K562 (cell line): ENCODE data around the gene CENPE. TPM values are rescaled to one million over a fixed set of nuclear protein-coding genes. Genes with fewer than 3 reads are reported as not detected.

Source experiments
- BACH1 ChIP-seq: fragments of 200-800 bp; sonication (Bioruptor generic); IDR thresholded peaks from 2 replicates; pipeline ENCODE4 v1.6.1; 2016; ENCODE audit warnings: missing genetic modification characterization, missing compliant biosample characterization
- BMI1 ChIP-seq: fragments of 150-350 bp; IDR thresholded peaks from 2 replicates; pipeline ENCODE4 v1.6.1; 2014; ENCODE audit warnings: low read length
- CBX3 ChIP-seq, 2 experiments: IDR thresholded peaks; 1 replicate in 1 of 2; 2 replicates in 1 of 2; pipeline ENCODE4 v1.6.1; 2012; ENCODE audit warnings: inconsistent platforms in 2 of 2, low read length in 2 of 2, borderline replicate concordance in 1 of 2, control low read depth in 1 of 2
- CREM ChIP-seq: IDR thresholded peaks from 2 replicates; pipeline ENCODE4 v1.6.1; 2014; ENCODE audit warnings: antibody characterized with exemption, low read depth
- ERF ChIP-seq: fragments of 450-650 bp; formaldehyde crosslinking; IDR thresholded peaks from 2 replicates; pipeline ENCODE4 v1.4.0; 2020; ENCODE audit warnings: mild to moderate bottlenecking, mixed read lengths
- KAT2B ChIP-seq: IDR thresholded peaks from one replicate; pipeline ENCODE4 v1.6.1; 2012; ENCODE audit warnings: low read depth, mild to moderate bottlenecking, control low read depth, inconsistent platforms, low read length, moderate library complexity
- MCM7 ChIP-seq, 2 experiments: fragments of 450-650 bp; IDR thresholded peaks; 2 replicates each; pipeline ENCODE4 v1.6.1; 2016 to 2018
- NR2F6 ChIP-seq: fragments of 450-650 bp; formaldehyde crosslinking; IDR thresholded peaks from 2 replicates; pipeline ENCODE4 v1.4.0; 2020; ENCODE audit warnings: mild to moderate bottlenecking
- SIN3B ChIP-seq: fragments of 450-650 bp; IDR thresholded peaks from 2 replicates; pipeline ENCODE4 v1.6.1; 2017; ENCODE audit warnings: low read depth, mild to moderate bottlenecking, moderate library complexity
- SMAD2 ChIP-seq: fragments of 150-350 bp; IDR thresholded peaks from 2 replicates; pipeline ENCODE4 v1.6.1; 2014; ENCODE audit warnings: low read depth, mild to moderate bottlenecking, low read length
- THAP12 ChIP-seq: fragments of 250-450 bp; sonication (Bioruptor Pico); IDR thresholded peaks from 2 replicates; pipeline ENCODE4 v1.9.0; 2021; ENCODE audit warnings: mild to moderate bottlenecking, inconsistent platforms
- ZBTB17 ChIP-seq: fragments of 450-650 bp; formaldehyde crosslinking; IDR thresholded peaks from 2 replicates; pipeline ENCODE4 v1.4.0; 2020; ENCODE audit warnings: mild to moderate bottlenecking
- ZNF778 ChIP-seq: fragments of 450-650 bp; formaldehyde crosslinking; IDR thresholded peaks from 2 replicates; pipeline ENCODE4 v1.4.0; 2020; ENCODE audit warnings: mild to moderate bottlenecking, moderate library complexity
- polyA plus RNA-seq, 8 experiments: library from polyadenylated mRNA; depleted of rRNA in 4 of 8; stranded (reverse) in 5 of 8; unstranded in 3 of 8; fragments of >200 nt; fragmentation: Nextera tagmentation in 2 of 8; fragmentation: Illumina TruSeq in 1 of 8; extraction: Ambion mirVana in 2 of 8; extraction: Trizol in 1 of 8; gene quantifications; 2 replicates each; pipeline versions ENCODE4 v1.2.1 to v1.2.3, GENCODE V29; 2011 to 2014; ENCODE audit warnings: inconsistent platforms in 1 of 8, missing spikeins in 1 of 8
- total RNA-seq, 7 experiments: library from RNA; depleted of rRNA in 6 of 7; stranded (reverse); fragments of >200 nt in 6 of 7; fragmentation: Illumina TruSeq in 2 of 7; extraction: Trizol in 2 of 7; gene quantifications; 2 replicates each; pipeline versions ENCODE4 v1.2.1 to v1.2.3, GENCODE V29; 2011 to 2021; ENCODE audit warnings: low replicate concordance in 1 of 7
- TF ChIP-seq, protein P1 (sequence below), 2 experiments: IDR thresholded peaks; 2 replicates each; pipeline ENCODE4 v1.6.1; 2012; ENCODE audit warnings: improper control_type of control experiment in 2 of 2, low read depth in 2 of 2, low read length in 2 of 2, borderline replicate concordance in 1 of 2
- TF ChIP-seq, protein P2 (sequence below), 3 experiments: IDR thresholded peaks in 2 of 3; conservative IDR thresholded peaks in 1 of 3; 2 replicates each; pipeline ENCODE4 v1.5.1; 2011 to 2012; ENCODE audit warnings: low read length in 3 of 3, mild to moderate bottlenecking in 3 of 3, control low read depth in 2 of 3, improper control_type of control experiment in 1 of 3, inconsistent platforms in 1 of 3, low read depth in 1 of 3, mixed read lengths in 1 of 3, moderate library complexity in 1 of 3; ENCODE audit not compliant: insufficient read depth in 2 of 3
- TF ChIP-seq, protein P3 (sequence below): fragments of 450-650 bp; IDR thresholded peaks from 2 replicates; pipeline ENCODE4 v1.7.0; 2016; ENCODE audit warnings: borderline replicate concordance
- TF ChIP-seq, protein P4 (sequence below): fragments of 250-450 bp; sonication (Bioruptor Pico); IDR thresholded peaks from 2 replicates; pipeline ENCODE4 v1.8.0; 2021; ENCODE audit warnings: moderate library complexity, mild to moderate bottlenecking, inconsistent platforms

CENPE gene
- total and polyA plus RNA-seq, 9 of the 15 experiments (the other 6 are each of a cell fraction or from before 2014, with no cell fraction given), result 9.9 to 53.2 (median 27.4) TPM

DNA sequence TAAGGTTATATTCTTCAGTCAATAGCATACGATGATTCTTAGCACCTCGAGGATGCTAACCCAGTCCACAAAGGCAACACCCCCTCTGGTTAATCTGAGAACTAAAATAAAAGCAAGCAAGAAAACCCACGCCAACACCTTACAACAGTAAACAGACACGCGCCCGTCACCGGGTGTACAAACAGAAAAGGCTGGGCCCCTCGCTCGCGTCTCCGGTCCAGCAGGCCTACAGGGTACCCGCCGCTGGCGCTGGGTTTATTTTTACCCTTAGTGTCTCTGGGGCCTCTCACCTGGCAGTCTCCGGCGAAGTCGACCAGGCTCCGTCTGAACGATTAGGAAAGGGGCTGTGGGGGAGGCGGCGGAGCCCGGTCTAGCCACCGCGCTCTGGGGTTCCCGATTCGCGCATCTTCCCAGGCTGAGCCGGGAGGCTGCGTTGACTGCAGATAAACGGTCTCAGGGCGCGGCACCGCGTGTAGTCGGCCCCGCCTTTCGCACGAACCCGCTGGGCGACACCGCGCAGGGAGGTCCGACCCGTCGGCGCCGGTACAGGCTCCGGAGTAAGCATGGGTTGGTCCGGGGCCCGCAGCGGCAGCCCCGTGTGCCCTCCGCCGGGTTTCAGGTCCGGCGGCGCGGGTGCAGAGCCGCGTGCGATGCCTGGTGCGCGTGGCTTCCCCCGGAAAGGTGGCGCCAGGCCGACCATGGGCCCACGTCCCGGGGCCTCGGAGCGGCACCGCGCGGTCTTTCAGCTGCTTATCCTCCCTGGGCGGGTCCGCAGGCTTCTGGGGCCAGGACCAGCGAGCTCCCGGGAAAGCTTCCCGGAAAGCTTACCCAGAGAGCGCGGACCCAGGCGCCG, 122.0 kb downstream of the CENPE start (continued):
- TF ChIP-seq THAP12 (CRISPR knock-in tag), result no peak; the same call in 1 of the 2 replicates
- TF ChIP-seq KAT2B, result no peak
- TF ChIP-seq, protein P1, sequence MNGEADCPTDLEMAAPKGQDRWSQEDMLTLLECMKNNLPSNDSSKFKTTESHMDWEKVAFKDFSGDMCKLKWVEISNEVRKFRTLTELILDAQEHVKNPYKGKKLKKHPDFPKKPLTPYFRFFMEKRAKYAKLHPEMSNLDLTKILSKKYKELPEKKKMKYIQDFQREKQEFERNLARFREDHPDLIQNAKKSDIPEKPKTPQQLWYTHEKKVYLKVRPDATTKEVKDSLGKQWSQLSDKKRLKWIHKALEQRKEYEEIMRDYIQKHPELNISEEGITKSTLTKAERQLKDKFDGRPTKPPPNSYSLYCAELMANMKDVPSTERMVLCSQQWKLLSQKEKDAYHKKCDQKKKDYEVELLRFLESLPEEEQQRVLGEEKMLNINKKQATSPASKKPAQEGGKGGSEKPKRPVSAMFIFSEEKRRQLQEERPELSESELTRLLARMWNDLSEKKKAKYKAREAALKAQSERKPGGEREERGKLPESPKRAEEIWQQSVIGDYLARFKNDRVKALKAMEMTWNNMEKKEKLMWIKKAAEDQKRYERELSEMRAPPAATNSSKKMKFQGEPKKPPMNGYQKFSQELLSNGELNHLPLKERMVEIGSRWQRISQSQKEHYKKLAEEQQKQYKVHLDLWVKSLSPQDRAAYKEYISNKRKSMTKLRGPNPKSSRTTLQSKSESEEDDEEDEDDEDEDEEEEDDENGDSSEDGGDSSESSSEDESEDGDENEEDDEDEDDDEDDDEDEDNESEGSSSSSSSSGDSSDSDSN (IDR thresholded peaks at IDR 0.05; ENCODE audit: borderline replicate concordance in 1 of 2, low read depth in 2 of 2, low read length in 2 of 2), result peak; percentile 80 to 86; a peak in 3 of 4 replicates
- no peak for TF ChIP-seq BACH1 (tag)
- peak in 1 of 2 experiments; percentile 34; a peak in 1 of 3 replicates for TF ChIP-seq CBX3 (IDR thresholded peaks at IDR 0.05; ENCODE audit: borderline replicate concordance in 1 of 2, low read length in 2 of 2)
- TF ChIP-seq, protein P2, sequence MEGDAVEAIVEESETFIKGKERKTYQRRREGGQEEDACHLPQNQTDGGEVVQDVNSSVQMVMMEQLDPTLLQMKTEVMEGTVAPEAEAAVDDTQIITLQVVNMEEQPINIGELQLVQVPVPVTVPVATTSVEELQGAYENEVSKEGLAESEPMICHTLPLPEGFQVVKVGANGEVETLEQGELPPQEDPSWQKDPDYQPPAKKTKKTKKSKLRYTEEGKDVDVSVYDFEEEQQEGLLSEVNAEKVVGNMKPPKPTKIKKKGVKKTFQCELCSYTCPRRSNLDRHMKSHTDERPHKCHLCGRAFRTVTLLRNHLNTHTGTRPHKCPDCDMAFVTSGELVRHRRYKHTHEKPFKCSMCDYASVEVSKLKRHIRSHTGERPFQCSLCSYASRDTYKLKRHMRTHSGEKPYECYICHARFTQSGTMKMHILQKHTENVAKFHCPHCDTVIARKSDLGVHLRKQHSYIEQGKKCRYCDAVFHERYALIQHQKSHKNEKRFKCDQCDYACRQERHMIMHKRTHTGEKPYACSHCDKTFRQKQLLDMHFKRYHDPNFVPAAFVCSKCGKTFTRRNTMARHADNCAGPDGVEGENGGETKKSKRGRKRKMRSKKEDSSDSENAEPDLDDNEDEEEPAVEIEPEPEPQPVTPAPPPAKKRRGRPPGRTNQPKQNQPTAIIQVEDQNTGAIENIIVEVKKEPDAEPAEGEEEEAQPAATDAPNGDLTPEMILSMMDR (IDR thresholded peaks at IDR 0.05 in 2 of 3, conservative IDR thresholded peaks at IDR 0.05 in 1 of 3; ENCODE audit: insufficient read depth in 2 of 3, low read depth in 1 of 3, low read length in 3 of 3), result peak in 1 of 3 experiments; percentile 3; a peak in 1 of 6 replicates
- TF ChIP-seq ERF (CRISPR knock-in tag), result no peak
- TF ChIP-seq SIN3B, result peak; percentile 9; the same call in 1 of the 2 replicates
- TF ChIP-seq NR2F6 (CRISPR knock-in tag), result no peak
- TF ChIP-seq ZNF778 (CRISPR knock-in tag), result no peak
- TF ChIP-seq MCM7 (IDR thresholded peaks at IDR 0.05), result no peak
- 0 out of 2 replicates have a peak, but pooled peaks have one; percentile 41 for TF ChIP-seq ZBTB17 (CRISPR knock-in tag)
- peak; percentile 47 for TF ChIP-seq CREM
- TF ChIP-seq SMAD2, result no peak
- TF ChIP-seq, protein P3, sequence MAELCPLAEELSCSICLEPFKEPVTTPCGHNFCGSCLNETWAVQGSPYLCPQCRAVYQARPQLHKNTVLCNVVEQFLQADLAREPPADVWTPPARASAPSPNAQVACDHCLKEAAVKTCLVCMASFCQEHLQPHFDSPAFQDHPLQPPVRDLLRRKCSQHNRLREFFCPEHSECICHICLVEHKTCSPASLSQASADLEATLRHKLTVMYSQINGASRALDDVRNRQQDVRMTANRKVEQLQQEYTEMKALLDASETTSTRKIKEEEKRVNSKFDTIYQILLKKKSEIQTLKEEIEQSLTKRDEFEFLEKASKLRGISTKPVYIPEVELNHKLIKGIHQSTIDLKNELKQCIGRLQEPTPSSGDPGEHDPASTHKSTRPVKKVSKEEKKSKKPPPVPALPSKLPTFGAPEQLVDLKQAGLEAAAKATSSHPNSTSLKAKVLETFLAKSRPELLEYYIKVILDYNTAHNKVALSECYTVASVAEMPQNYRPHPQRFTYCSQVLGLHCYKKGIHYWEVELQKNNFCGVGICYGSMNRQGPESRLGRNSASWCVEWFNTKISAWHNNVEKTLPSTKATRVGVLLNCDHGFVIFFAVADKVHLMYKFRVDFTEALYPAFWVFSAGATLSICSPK, result no peak
- no peak for TF ChIP-seq BMI1
- TF ChIP-seq, protein P4, sequence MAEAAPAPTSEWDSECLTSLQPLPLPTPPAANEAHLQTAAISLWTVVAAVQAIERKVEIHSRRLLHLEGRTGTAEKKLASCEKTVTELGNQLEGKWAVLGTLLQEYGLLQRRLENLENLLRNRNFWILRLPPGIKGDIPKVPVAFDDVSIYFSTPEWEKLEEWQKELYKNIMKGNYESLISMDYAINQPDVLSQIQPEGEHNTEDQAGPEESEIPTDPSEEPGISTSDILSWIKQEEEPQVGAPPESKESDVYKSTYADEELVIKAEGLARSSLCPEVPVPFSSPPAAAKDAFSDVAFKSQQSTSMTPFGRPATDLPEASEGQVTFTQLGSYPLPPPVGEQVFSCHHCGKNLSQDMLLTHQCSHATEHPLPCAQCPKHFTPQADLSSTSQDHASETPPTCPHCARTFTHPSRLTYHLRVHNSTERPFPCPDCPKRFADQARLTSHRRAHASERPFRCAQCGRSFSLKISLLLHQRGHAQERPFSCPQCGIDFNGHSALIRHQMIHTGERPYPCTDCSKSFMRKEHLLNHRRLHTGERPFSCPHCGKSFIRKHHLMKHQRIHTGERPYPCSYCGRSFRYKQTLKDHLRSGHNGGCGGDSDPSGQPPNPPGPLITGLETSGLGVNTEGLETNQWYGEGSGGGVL (CRISPR knock-in tag), result no peak
